GOT3 (cell line): ENCODE data around the gene MCC.
A peak's percentile ranks its signal among the peaks of the same experiment; 100 is the strongest.

Source experiments
- DNase-seq: peaks from one replicate; lab custom pipeline; 2025; ENCODE audit warnings: mixed read lengths; lab: John Stamatoyannopoulos, UW

MCC gene

GRCh38 chr5:113056988-113057387 is 431.3 kb downstream of the MCC start:
- no peak for DNase-seq

DNA sequence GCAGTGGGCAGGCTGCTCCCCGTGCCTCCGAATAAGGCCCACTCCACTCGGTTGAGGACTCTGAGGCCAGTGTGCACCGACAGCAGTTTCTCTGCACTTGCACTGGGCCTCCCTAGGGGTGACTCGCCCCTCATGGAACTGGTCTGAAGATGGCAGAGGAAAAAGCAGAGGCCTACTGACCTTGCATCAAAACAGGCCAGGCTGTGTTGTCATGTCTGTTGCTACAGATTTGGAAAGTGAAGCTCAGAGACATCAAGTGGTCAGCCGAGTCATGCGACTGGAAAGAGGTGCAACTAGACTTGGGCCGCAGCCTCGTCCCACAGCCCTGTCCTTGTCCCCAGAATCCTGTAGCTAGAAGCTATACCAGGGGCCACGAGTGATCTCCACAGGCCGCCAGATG is 433.4 kb downstream of the MCC start:
- DNase-seq: no peak

DNA sequence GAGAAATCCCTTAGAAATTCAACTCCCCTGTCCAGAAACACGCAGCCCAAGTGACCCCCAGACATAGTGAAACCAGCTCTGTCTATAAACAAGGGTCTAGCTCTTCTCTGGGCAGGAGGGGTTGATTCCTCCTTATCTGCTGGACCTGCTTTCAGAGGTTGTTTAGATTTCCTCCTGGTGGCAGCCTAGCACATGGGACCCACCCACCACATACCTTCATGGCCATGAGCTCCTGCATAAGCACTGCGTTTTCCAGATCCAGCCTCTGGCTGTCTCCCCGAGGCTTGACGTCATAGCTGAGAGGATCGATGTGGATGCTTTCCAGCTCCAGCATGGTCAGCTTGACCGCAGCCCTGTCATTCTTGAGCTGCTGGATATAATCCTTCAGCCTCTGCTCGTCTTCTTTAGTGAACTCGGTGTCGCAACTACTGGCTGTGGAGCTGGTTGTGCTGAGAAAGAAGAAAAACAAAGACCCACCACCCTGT is 434.7 kb downstream of the MCC start:
- DNase-seq: no peak

- DNase-seq: no peak
These were observed 436.0 kb downstream of the MCC start for GRCh38 chr5:113052041-113052795.

DNA sequence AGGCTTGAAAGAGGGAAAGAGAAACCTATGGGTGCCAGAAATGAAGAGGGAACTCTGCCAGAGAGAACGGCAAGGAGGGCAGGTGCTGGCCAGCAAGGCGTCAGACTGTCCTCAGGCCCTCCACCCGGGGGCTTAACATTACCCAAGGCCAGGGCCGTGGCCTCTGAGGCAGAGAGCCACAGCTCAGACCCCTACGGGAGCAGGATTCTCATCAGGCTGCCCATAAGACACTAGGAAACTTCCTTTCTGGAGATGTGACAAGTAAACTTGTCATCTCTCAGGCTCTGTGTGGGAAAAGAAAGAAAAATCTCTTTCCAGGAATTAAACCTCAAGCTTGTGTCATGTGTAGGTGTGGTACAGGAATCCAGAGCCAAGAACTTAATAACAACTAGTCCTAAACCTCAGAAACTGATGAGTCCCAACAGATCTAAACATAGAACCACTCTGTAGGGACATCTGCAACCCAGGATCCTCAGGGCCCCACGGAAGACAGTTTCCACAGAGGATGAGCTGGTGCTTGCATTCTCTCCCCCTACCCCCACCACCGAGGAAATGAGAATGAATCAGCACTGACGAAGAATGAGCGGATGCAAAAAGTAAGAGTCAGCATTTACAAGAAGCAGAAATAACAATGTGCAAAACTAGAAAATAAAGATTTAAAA is 437.4 kb downstream of the MCC start:
- DNase-seq: no peak

DNA sequence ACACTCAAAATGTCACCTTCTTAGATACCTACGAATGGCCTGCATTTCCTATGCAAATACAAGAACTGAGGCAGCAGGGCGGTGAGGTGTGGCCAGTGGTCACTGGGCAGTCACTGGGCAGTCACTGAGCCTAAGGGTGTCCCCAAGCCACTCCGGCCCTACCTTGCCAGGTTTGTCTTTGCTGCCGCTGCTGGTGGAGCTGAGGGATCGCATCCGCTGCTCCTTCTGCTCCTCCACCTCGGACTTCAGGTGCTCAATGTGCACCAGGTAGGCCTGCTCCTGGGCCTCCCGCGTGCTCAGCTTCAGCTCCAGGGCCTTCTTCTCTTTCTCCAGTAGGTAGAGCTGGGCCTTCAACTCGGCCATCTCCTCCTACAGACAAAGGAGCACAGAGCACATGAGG is 439.3 kb downstream of the MCC start:
- DNase-seq: no peak

GRCh38 chr5:113047733-113048652 is 440.3 kb downstream of the MCC start:
- no peak for DNase-seq

DNA sequence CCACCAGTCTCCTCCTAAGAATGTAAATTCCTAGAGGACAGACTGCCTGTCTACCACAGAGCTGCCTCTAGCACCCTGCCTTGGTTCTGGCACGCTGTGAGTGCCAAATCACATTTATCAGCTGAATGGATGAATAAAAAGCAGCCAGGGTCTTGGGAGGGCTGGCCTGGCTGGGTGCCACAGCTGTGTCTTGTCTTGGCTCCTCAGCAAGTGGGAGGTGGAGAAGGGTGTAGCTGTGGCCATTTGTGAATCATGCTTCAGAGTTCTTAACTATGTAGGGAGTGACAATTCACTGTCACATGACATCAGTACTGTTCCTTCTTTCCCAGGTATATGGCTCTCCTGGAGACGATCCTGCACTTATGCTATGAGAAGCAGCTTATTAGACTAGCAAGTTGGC is 441.0 kb downstream of the MCC start:
- DNase-seq: no peak

- no peak for DNase-seq
These were observed 443.3 kb downstream of the MCC start for GRCh38 chr5:113044776-113045465.

DNA sequence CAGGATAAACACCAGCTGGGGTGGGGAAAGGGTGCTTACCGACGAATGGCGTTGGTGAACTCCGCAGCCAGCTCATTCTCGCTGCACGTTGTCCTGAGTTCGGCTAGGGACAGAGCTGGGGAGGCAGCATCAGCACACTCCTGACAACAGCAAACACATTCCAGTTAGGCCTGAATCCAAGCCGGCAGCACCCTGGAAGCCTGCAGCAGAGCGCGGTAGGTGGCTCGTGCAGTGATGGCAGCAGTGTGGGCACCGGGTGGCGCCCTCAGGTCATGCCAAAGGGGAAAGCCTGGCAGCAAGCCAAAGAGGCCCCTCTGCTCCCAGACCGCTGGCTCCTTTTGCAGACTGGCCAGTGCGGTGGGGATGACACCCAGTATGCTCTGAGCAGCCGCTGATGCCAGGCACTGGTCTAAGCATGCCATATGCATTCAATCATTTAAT is 444.7 kb downstream of the MCC start:
- DNase-seq: no peak

DNA sequence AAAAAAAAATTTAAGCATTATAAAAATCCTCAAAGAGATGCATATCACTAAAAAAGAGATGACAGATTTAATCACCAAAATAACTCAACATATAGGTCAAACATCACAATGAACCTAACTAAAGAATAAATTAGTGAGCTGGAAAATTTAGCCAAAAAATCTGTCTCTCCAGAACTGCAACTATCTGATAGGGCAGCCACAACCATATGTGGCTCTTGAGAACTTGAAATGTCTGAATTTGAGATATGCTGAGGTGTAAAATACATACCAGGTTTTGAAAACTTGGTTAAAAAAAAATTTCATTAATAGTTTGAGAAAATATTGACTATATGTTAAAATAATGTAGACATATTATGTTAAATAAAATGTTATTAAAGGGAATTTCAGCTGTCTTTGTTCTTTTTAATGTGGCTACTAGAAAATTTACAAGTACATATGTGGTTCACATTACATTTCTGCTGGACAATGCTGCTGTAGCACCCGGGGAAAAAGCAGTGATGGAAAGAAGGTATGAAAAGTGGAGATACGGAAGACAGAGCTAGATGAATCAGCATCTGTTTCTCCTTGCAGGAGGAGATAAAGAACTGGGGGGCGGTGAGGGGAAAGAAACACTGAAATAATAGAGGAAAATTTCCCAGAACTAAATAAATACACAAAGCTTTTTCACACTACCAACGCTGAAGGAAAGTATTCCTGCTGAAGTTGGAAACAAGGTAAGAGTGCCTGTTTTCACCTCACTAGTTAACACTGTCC is 445.6 kb downstream of the MCC start:
- no peak for DNase-seq

DNA sequence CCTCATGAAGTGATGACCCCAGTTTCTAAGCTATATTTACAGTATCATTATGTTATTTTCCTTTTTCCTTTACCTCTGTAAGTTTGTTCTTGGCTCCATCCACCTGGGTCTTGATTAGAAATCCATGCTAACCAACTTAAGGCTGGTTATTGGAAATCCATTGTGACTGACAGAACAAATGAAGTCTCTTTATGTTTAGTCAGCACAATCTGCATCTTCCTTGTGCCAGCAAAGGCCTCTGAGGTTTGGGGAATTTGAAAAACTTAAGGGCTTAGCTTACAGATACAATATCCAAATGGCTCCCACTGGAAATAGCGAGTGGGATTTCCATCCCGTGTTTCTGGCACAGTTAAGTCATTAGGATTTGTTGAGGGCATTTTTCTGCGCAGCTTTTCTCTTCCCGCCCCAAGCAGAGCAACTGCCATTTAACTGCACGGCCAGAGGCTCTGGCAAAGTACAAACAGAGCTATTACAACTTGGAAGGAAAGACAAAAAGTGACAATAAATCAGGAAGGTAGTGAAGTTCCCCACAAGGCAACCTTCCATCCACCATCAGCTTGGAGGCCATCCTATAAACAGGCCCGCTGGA is 447.5 kb downstream of the MCC start:
- DNase-seq: no peak

- no peak for DNase-seq
These were observed 448.3 kb downstream of the MCC start for GRCh38 chr5:113039934-113040285.

- DNase-seq: no peak
These were observed 448.9 kb downstream of the MCC start for GRCh38 chr5:113039229-113039933.

- DNase-seq: no peak
These were observed 449.5 kb downstream of the MCC start for GRCh38 chr5:113038714-113039113.

- no peak for DNase-seq
These were observed 450.1 kb downstream of the MCC start for GRCh38 chr5:113038136-113038535.

GRCh38 chr5:113036826-113037225 is 451.4 kb downstream of the MCC start:
- no peak for DNase-seq

- no peak for DNase-seq
These were observed 451.9 kb downstream of the MCC start for GRCh38 chr5:113036321-113036720.

DNA sequence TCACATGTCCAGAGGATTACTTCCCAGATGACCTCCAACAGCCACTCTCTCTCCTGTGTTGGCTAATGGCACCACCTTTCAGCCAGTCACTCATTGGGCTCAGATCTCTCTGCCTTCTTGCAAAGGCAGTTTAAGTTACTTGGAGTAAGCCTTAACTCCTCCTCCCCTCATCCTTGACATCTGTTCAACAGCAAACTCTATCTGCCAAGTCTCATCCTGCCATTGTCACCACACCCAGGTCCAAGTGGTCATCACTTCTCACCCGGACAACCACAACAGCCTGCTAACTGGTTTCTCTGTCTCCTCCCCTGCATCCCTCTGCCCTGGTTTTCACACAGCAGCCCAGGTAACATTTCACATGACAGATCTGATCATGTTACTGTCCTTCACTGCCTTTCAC is 453.2 kb downstream of the MCC start:
- DNase-seq: no peak

- DNase-seq: peak; percentile 18
These were observed 454.0 kb downstream of the MCC start for GRCh38 chr5:113034182-113034773.
